ENCODE data around the gene MNT.

Gene MNT

DNA sequence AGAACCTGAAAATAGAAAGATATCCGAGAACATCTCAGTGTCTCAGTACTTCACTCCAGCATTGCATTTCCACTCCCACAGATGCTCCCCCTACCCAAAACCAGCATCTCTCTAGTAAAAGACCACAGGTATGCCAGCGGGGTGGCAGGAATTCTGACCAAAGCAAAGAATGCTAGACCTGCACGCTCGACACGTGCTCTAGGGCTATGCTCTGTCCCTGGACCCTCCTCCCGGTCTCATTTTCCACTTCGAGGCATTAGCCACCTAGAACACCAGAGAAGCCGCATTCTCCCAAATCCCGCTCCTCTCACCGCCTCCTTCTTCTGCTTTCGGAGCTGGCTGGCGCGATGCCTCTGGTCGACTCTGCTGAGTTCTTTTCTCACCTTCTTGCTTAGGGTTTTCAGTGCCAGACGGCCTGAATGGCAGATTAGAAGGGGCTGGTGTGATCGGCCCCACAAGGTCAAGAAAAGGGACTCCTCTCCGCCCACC is 65.1 kb downstream of the MNT start:
- DNase-seq (ENCODE audit: low read depth in 1 of 2, low spot score in 1 of 2): no peak

All from stimulated activated CD4-positive, alpha-beta T cell treated with anti-CD3 and anti-CD28 coated beads, Interleukin-15, amount 100 ng/mL, for 1 hour (primary cell).